Panc1 (cell line): ENCODE data around the gene FBLIM1. TPM values are rescaled to one million over a fixed set of nuclear protein-coding genes. Genes with fewer than 3 reads are reported as not detected.

Source experiments
- ATAC-seq: fragments of 200-7000 bp; cut with Tn5 transposase; 2 replicates; pipeline ENCODE4 v1.9.1; 2020; ENCODE audit warnings: mild to moderate bottlenecking, moderate library complexity
- BruUV-seq: library from RNA; stranded (reverse); fragments of 400-500 nt; replicated peaks from 2 replicates; lab custom pipeline; 2021; lab: Mats Ljungman, UMichigan
- CTCF ChIA-PET: fragments of 300-600 bp; sonication (Branson Sonifier 250); formaldehyde crosslinking; loops from one replicate; lab custom pipeline; 2022; ENCODE audit warnings: antibody characterized with exemption; lab: Charles Lee
- POLR2A ChIA-PET: fragments of 300-600 bp; sonication (Branson Sonifier 250); formaldehyde crosslinking; loops from one replicate; lab custom pipeline; 2022; ENCODE audit warnings: antibody characterized with exemption; lab: Charles Lee
- DNase-seq: peaks from one replicate; pipeline ENCODE4 v3.0.0-alpha.2; 2010; ENCODE audit warnings: low read depth, low spot score
- H3K27ac ChIP-seq: 2 replicates; pipeline ENCODE4 v1.5.1; 2011; ENCODE audit warnings: mild to moderate bottlenecking, low read length, inconsistent platforms
- H3K27me3 ChIP-seq: fragments of 200-500 bp; sonication (Bioruptor generic); 2 replicates; pipeline ENCODE4 v1.6.0; 2014; ENCODE audit warnings: low read length, inconsistent platforms; ENCODE audit not compliant: control insufficient read depth, insufficient read depth
- H3K36me3 ChIP-seq: fragments of 200-500 bp; sonication (Bioruptor generic); 2 replicates; pipeline ENCODE4 v1.5.1; 2014; ENCODE audit warnings: inconsistent platforms, mild to moderate bottlenecking, low read length, moderate library complexity; ENCODE audit not compliant: control insufficient read depth, insufficient read depth
- H3K4me1 ChIP-seq: 2 replicates; pipeline ENCODE4 v1.5.1; 2011; ENCODE audit warnings: inconsistent platforms, mild to moderate bottlenecking, low read length, moderate library complexity; ENCODE audit not compliant: control insufficient read depth, insufficient read depth
- H3K4me3 ChIP-seq, 2 experiments: 2 replicates each; pipeline ENCODE4 v1.5.1; 2011 to 2012; ENCODE audit warnings: low read depth in 2 of 2, low read length in 2 of 2, mild to moderate bottlenecking in 2 of 2, inconsistent platforms in 1 of 2, moderate library complexity in 1 of 2
- H3K9me3 ChIP-seq: fragments of 200-500 bp; sonication (Bioruptor generic); 2 replicates; pipeline ENCODE4 v1.5.1; 2014; ENCODE audit warnings: low read depth, mild to moderate bottlenecking, inconsistent platforms, low read length, moderate library complexity; ENCODE audit not compliant: control insufficient read depth, insufficient read depth
- CTCF ChIP-seq: fragments of 450-650 bp; IDR thresholded peaks from 2 replicates; pipeline ENCODE4 v1.5.1; 2017; ENCODE audit warnings: mild to moderate bottlenecking
- POLR2AphosphoS5 ChIP-seq: IDR thresholded peaks from 2 replicates; pipeline ENCODE4 v1.6.1; 2012; ENCODE audit warnings: mild to moderate bottlenecking, low read depth, low read length, moderate library complexity
- REST ChIP-seq, 2 experiments: IDR thresholded peaks; 2 replicates each; pipeline ENCODE4 v1.6.1; 2011 to 2012; ENCODE audit warnings: low read depth in 2 of 2, control low read depth in 1 of 2, low read length in 1 of 2, mild to moderate bottlenecking in 1 of 2, moderate library complexity in 1 of 2; ENCODE audit not compliant: insufficient read depth in 1 of 2
- SIN3A ChIP-seq: IDR thresholded peaks from 2 replicates; pipeline ENCODE4 v1.6.1; 2012; ENCODE audit warnings: low read depth, mild to moderate bottlenecking, low read length, moderate library complexity, borderline replicate concordance; ENCODE audit not compliant: insufficient read depth
- TCF7L2 ChIP-seq: IDR thresholded peaks from 2 replicates; pipeline ENCODE4 v1.6.1; 2011; ENCODE audit warnings: mild to moderate bottlenecking, low read depth, low read length, inconsistent platforms
- in situ Hi-C: cut with HindIII; loops from 2 replicates; pipeline ENCODE4 v1.10.0; 2016; ENCODE audit warnings: low sequenced_read_pairs, low pct_unique_long_range_greater_than_20kb
- intact Hi-C: fragments of 100-400 bp; cut with micrococcal nuclease; formaldehyde crosslinking; loops from one replicate; pipeline ENCODE4 v1.10.0; 2022; ENCODE audit not compliant: unreplicated experiment
- total RNA-seq: library from RNA; stranded (reverse); gene quantifications from one replicate; pipeline ENCODE4 v1.2.1, GENCODE V29; 2021; ENCODE audit not compliant: unreplicated experiment

Gene FBLIM1
- total RNA-seq, 1 experiment from 2014 or later = 4.3 TPM

- no peak for ATAC-seq
- H3K27ac ChIP-seq = no peak overlapping the region
- H3K4me3 ChIP-seq = no peak overlapping the region
- intact Hi-C loops (no loop called here), in situ Hi-C loops (no loop called here)
- no peak for DNase-seq
- H3K36me3 ChIP-seq = no peaks in the 10 kb centered on the region
- BruUV-seq = no TSS peak
- CTCF ChIA-PET = no interaction called here
- TF ChIP-seq SIN3A (no peak), CTCF (no peak), TCF7L2 (no peak), REST (IDR thresholded peaks at IDR 0.05; ENCODE audit: insufficient read depth in 1 of 2, low read depth in 2 of 2, low read length in 1 of 2) (no peak)
- no peaks in the 10 kb centered on the region for H3K27me3 ChIP-seq
- no peaks in the 10 kb centered on the region for H3K9me3 ChIP-seq
- POLR2A ChIA-PET = no interaction called here
- no peaks in the 10 kb centered on the region for H3K4me1 ChIP-seq
These were observed 27.7 kb upstream of the FBLIM1 start for GRCh38 chr1:15730936-15731335.

- ChIA-PET POLR2A (no interaction called here), CTCF (no interaction called here)
- intact Hi-C loops (no loop called here), in situ Hi-C loops (no loop called here)
- no peaks in the 10 kb centered on the region for H3K9me3 ChIP-seq
- ATAC-seq (no peak), DNase-seq (no peak)
- no peak overlapping the region for H3K27ac ChIP-seq
- no peaks in the 10 kb centered on the region for H3K36me3 ChIP-seq
- no peaks in the 10 kb centered on the region; the same call in 1 of the 2 replicates for H3K4me1 ChIP-seq
- H3K27me3 ChIP-seq = no peaks in the 10 kb centered on the region
- TF ChIP-seq TCF7L2 (no peak), CTCF (no peak), REST (IDR thresholded peaks at IDR 0.05; ENCODE audit: insufficient read depth in 1 of 2, low read depth in 2 of 2, low read length in 1 of 2) (no peak), POLR2AphosphoS5 (no peak), SIN3A (no peak)
- BruUV-seq = no TSS peak
- no peak overlapping the region for H3K4me3 ChIP-seq
These were observed 26.6 kb upstream of the FBLIM1 start for GRCh38 chr1:15731735-15732685.
